Esophagus muscularis mucosa (tissue), 4 donors: Measurements from ENCODE around the gene GGT7. TPM values are rescaled to one million over a fixed set of nuclear protein-coding genes. Genes with fewer than 3 reads are reported as not detected.

Experiments
- DNase-seq: peaks from one replicate; pipeline ENCODE4 v3.0.0-alpha.2; 2017; ENCODE audit errors: extremely low spot score
- H3K27ac ChIP-seq, 4 donors: fragments of 200-600 bp; sonication (generic); replicated peaks in 1 of 4; 1 replicate in 3 of 4; 2 replicates in 1 of 4; pipeline ENCODE4 v1.5.1; 2016 to 2019; ENCODE audit warnings: mild to moderate bottlenecking in 1 of 4
- H3K27me3 ChIP-seq, 4 donors: fragments of 200-600 bp; sonication (generic); one replicate each; pipeline versions ENCODE4 v1.5.1 to v1.6.0; 2016 to 2019
- H3K36me3 ChIP-seq, 4 donors: fragments of 200-600 bp; sonication (generic); one replicate each; pipeline ENCODE4 v1.5.1; 2016 to 2019
- H3K4me1 ChIP-seq, 4 donors: fragments of 200-600 bp; sonication (generic); one replicate each; pipeline ENCODE4 v1.5.1; 2016 to 2019
- H3K4me3 ChIP-seq, 4 donors: fragments of 200-600 bp; sonication (generic); 1 replicate in 2 of 4; 2 replicates in 2 of 4; pipeline ENCODE4 v1.5.1; 2016 to 2019; ENCODE audit warnings: mild to moderate bottlenecking in 4 of 4, moderate library complexity in 1 of 4
- H3K9me3 ChIP-seq, 4 donors: fragments of 200-600 bp; sonication (generic); 1 replicate in 3 of 4; 2 replicates in 1 of 4; pipeline ENCODE4 v1.5.1; 2016 to 2019
- CTCF ChIP-seq, 3 experiments: fragments of 200-600 bp in 2 of 3; fragments of 450-650 bp in 1 of 3; sonication (generic) in 2 of 3; IDR thresholded peaks; one replicate each; pipeline ENCODE4 v1.5.1; 2017 to 2019; ENCODE audit warnings: antibody characterized with exemption in 3 of 3, mild to moderate bottlenecking in 2 of 3, moderate library complexity in 1 of 3
- EP300 ChIP-seq: sonication (generic); formaldehyde crosslinking; IDR thresholded peaks from one replicate; pipeline ENCODE4 v1.6.1; 2017; ENCODE audit warnings: antibody characterized with exemption
- POLR2A ChIP-seq: fragments of 450-650 bp; IDR thresholded peaks from one replicate; pipeline ENCODE4 v1.6.1; 2017; ENCODE audit warnings: antibody characterized with exemption, moderate library complexity, mild to moderate bottlenecking, low read depth
- POLR2AphosphoS5 ChIP-seq, 2 donors: sonication (generic); formaldehyde crosslinking; IDR thresholded peaks; one replicate each; pipeline ENCODE4 v1.6.1; 2017; ENCODE audit warnings: antibody characterized with exemption in 2 of 2
- WGBS: methylation state at CpG from one replicate; pipeline ENCODE4 v1.1.5; 2018; 5-methylcytosine and 5-hydroxymethylcytosine counted together
- intact Hi-C: fragments of 100-400 bp; cut with DNase I; formaldehyde crosslinking; loops from one replicate; pipeline ENCODE4 v1.15.1; 2023
- total RNA-seq, 4 donors: library from RNA; depleted of rRNA; stranded (reverse); fragments of >200 nt; gene quantifications; one replicate each; pipeline versions ENCODE4 v1.1.0 to v1.2.1, GENCODE V29; 2016

GGT7 gene
- total RNA-seq, 4 donors from 2014 or later, result 7.6 to 11.9 (median 9.4) TPM

DNA sequence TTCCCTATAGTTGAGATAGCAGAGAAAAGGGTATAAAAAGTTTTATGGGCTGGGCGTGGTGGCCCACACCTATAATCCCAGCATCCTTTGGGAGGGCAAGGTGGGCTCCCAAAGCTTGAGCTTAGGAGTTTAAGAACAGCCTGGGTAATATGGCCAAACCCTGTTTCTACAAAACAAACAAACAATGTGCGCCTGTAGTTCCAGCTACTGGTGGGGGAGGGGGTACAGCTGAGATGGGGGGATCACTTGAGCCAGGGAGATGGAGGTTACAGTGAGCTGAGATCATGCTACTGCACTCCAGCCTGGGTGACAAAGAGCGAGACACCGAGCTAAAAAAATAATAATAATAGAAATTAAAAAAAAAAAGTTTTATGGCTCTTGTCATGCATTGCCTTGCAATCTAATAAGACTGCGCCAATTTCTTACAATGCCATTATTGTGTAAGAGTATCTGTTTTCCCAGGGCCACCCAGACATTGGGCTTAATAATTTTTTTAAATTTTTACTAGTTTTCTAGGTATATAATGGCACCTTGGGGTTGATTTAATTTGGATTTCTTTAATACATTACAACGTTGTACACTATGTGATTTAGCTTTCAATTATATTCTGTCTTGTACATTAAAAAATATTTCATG, 7.7 kb upstream of the GGT7 start:
- no peak overlapping the region for H3K27ac ChIP-seq
- WGBS, result 94% methylated on average over 6 of the region's 6 CpGs
- TF ChIP-seq EP300, result no peak
- H3K4me1 ChIP-seq, result peaks cover 11 to 36% (median 30%) of the 10 kb centered on the region in 4 donors
- no peaks in the 10 kb centered on the region for H3K27me3 ChIP-seq
- intact Hi-C loops, result no loop called here
- H3K4me3 ChIP-seq, result no peak overlapping the region
- no peak for DNase-seq
- H3K36me3 ChIP-seq, result peaks cover 0 to 29% (median 25%) of the 10 kb centered on the region in 4 donors
- H3K9me3 ChIP-seq, result no peaks in the 10 kb centered on the region

- 1% methylated on average over 62 of the region's 63 CpGs for WGBS
- TF ChIP-seq POLR2A, result peak; percentile 68
- TF ChIP-seq POLR2AphosphoS5 (IDR thresholded peaks at IDR 0.05), result peak; percentile 46 to 85
- no peak for TF ChIP-seq EP300
- intact Hi-C loops, result no loop called here
- Histone ChIP-seq H3K36me3 (no peaks in the 10 kb centered on the region), H3K4me3 (peak within 1 kb of the TSS; percentile 79 to 95 (median 84)), H3K4me1 (peaks cover 29 to 64% (median 58%) of the 10 kb centered on the region in 4 donors), H3K27ac (peak within 1 kb of the TSS; percentile 86 to 94 (median 90)), H3K9me3 (no peaks in the 10 kb centered on the region), H3K27me3 (no peaks in the 10 kb centered on the region)
- DNase-seq, result no peak
Observed at GRCh38 chr20:34876406-34877282, 4.0 kb upstream of the GGT7 start, which contains the start of gene ACSS2. Gene ACSS2 (plus strand): TSS chr20:34876612. CDS start chr20:34876646, 34 bp downstream.

GRCh38 chr20:34875642-34876405, 3.2 kb upstream of the GGT7 start:
- TF ChIP-seq POLR2A, result no peak
- TF ChIP-seq POLR2AphosphoS5 (IDR thresholded peaks at IDR 0.05), result peak; percentile 45 to 46
- TF ChIP-seq CTCF (IDR thresholded peaks at IDR 0.05), result peak in 1 of 3 experiments; percentile 25
- H3K27ac ChIP-seq, result peak overlapping the region; percentile 86 to 94 (median 90)
- H3K4me3 ChIP-seq, result peak overlapping the region; percentile 79 to 95 (median 84)
- no peaks in the 10 kb centered on the region for H3K27me3 ChIP-seq
- intact Hi-C loops, result no loop called here
- H3K9me3 ChIP-seq, result no peaks in the 10 kb centered on the region
- no peaks in the 10 kb centered on the region for H3K36me3 ChIP-seq
- DNase-seq, result peak; percentile 100
- peaks cover 35 to 72% (median 65%) of the 10 kb centered on the region in 4 donors for H3K4me1 ChIP-seq
- WGBS, result 15% methylated on average over 20 of the region's 20 CpGs

GRCh38 chr20:34874094-34874654, 1.5 kb upstream of the GGT7 start:
- Histone ChIP-seq H3K27me3 (no peaks in the 10 kb centered on the region), H3K36me3 (no peaks in the 10 kb centered on the region), H3K4me1 (peaks cover 27 to 68% (median 59%) of the 10 kb centered on the region in 4 donors), H3K9me3 (no peaks in the 10 kb centered on the region), H3K27ac (peak overlapping the region; percentile 51 to 92 (median 86)), H3K4me3 (no peak overlapping the region)
- WGBS, result 42% methylated on average over 2 of the region's 2 CpGs
- DNase-seq, result peak; percentile 94
- TF ChIP-seq EP300 (no peak), POLR2AphosphoS5 (IDR thresholded peaks at IDR 0.05) (peak; percentile 45 to 66), CTCF (IDR thresholded peaks at IDR 0.05) (peak; percentile 85 to 98 (median 97))
- intact Hi-C loops, result loop anchor here (5.0 kb wide), 2 partner anchors 42 to 218 kb away; partner anchors contain the start of gene TRPC4AP

DNA sequence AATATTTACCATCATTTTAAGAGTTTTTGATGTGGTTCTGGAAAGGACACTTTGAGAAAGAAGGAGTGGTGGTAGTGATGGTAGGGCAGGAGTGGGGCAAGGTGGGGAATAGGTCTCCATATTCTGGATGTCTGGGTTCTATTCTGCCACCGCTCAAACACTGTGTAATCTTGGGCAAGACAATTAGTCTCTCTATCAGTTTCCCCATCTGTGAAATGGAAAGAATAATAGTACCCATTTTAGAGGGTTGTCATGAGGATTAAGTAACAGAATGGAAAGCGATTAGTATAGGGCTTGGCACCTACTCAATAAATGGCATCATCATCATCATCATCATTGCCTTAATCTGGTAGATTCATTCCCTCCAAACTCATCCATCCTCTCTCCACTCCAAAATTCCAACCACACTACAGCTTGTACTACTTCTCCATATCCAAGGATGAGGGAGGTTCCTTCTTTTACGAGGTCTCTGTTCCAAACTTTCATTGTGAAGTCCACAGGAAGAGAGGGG, 982 bp upstream of the GGT7 start:
- H3K4me3 ChIP-seq, result peak overlapping the region in 2 of 4 donors; percentile 76 to 88
- WGBS, result 56% methylated on average over 3 of the region's 3 CpGs
- no peaks in the 10 kb centered on the region for H3K9me3 ChIP-seq
- no peaks in the 10 kb centered on the region for H3K36me3 ChIP-seq
- no peak for DNase-seq
- H3K27ac ChIP-seq, result peak overlapping the region in 2 of 4 donors; percentile 87 to 92
- intact Hi-C loops, result loop anchor here (1.0 to 5.0 kb wide), 3 partner anchors 41 to 219 kb away; partner anchors contain the start of gene TRPC4AP
- H3K27me3 ChIP-seq, result no peaks in the 10 kb centered on the region
- peaks cover 27 to 68% (median 59%) of the 10 kb centered on the region in 4 donors for H3K4me1 ChIP-seq
- TF ChIP-seq EP300 (no peak), CTCF (IDR thresholded peaks at IDR 0.05) (no peak), POLR2AphosphoS5 (IDR thresholded peaks at IDR 0.05) (no peak), POLR2A (no peak)
